ENCODE data around the gene CAPN7. TPM values are rescaled to one million over a fixed set of nuclear protein-coding genes. Genes with fewer than 3 reads are reported as not detected.
"Not testable (repeated sequence)": the region's sequence is repeated elsewhere in the genome, so short reads cannot be mapped to it uniquely, and the experiment has no call there.

CAPN7 gene
- total RNA-seq, 2 experiments from 2014 or later, result 22.2 to 27.5 TPM

DNA sequence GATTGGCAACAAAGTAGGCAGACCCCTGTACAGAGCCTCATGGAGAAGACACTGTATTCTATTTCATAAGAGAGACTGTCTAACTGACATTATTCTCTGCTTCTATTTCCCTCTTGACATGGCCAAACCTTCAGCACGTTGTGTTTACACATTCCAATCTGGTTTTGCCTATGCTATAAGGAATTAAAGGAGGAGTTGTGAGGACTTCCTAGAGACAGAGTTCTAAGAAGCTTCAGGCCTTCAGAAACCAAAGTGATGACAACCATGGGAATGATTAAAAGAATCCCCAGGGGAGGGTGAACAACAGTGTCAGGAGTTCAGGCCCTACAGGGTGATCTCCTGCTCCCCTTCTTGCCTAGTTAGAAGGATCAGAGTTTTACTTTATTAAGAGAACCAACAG is 44.9 kb upstream of the CAPN7 start:
- Mint-ChIP-seq H3K4me1 (ENCODE audit: low read depth) (peaks cover 7% of the 10 kb centered on the region), H3K36me3 (ENCODE audit: low read depth) (no peaks in the 10 kb centered on the region), H3K9me3 (peaks cover 5% of the 10 kb centered on the region), H3K27ac (no peak overlapping the region), H3K27me3 (peaks cover 10% of the 10 kb centered on the region), H3K4me3 (no peak overlapping the region)
- no peak for TF ChIP-seq CTCF (IDR thresholded peaks at IDR 0.05)
- POLR2A ChIA-PET, result no interaction called here
- intact Hi-C loops (cut with micrococcal nuclease), result no loop called here
- ATAC-seq (no peak), DNase-seq (no peak)
- CTCF ChIA-PET, result interaction anchor here (1.0 kb wide), 1 partner anchor 244 kb away, joined by 4 read pairs; no protein-coding TSS in a partner anchor

GRCh38 chr3:15163656-15164055 is 42.4 kb upstream of the CAPN7 start:
- not testable (repeated sequence) for H3K27ac Mint-ChIP-seq

GRCh38 chr3:15164340-15164739 is 41.7 kb upstream of the CAPN7 start:
- no peak overlapping the region for H3K27ac Mint-ChIP-seq
- DNase-seq, result no peak
- H3K36me3 Mint-ChIP-seq (ENCODE audit: low read depth), result no peaks in the 10 kb centered on the region
- no peaks in the 10 kb centered on the region for H3K27me3 Mint-ChIP-seq
- intact Hi-C loops (cut with micrococcal nuclease), result no loop called here
- no peak for TF ChIP-seq CTCF (IDR thresholded peaks at IDR 0.05)
- no peak for ATAC-seq
- no peak overlapping the region for H3K4me3 Mint-ChIP-seq
- ChIA-PET CTCF (interaction anchor here (1.2 kb wide), 1 partner anchor 39 kb away, joined by 5 read pairs; no protein-coding TSS in a partner anchor), POLR2A (interaction anchor here (1.0 kb wide), 1 partner anchor 10 kb away, joined by 3 read pairs; no protein-coding TSS in a partner anchor)
- peaks cover 7% of the 10 kb centered on the region for H3K4me1 Mint-ChIP-seq (ENCODE audit: low read depth)
- H3K9me3 Mint-ChIP-seq, result no peaks in the 10 kb centered on the region

More at GRCh38 chr3:15163656-15164055, 42.4 kb upstream of the CAPN7 start:
- H3K4me1 Mint-ChIP-seq (ENCODE audit: low read depth); ATAC-seq; H3K36me3 Mint-ChIP-seq (ENCODE audit: low read depth); CTCF ChIA-PET; DNase-seq; H3K9me3 Mint-ChIP-seq; intact Hi-C loops (cut with micrococcal nuclease); H3K27me3 Mint-ChIP-seq; H3K4me3 Mint-ChIP-seq; POLR2A ChIA-PET: not testable (repeated sequence)

DNA sequence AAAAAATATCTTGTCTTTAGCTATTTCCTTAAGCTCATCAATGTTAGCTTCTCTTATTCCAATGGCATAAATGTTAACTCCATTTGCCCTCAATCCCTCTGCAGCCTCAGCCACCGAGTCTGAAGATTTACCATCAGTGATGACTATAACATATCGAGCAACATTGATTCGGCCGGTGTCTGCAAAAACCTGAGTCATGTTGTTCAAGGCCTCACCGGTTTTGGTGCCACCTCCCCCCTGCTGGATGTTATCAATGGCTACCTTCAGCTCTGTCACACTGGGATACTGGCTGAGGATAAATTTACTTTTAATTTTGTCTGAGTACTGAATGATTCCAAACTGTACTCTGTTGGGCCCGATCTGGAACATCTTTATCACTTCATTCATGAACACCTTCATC is 41.0 kb upstream of the CAPN7 start:
- CTCF ChIA-PET, result interaction anchor here (1.2 kb wide), 1 partner anchor 38 kb away, joined by 5 read pairs; no protein-coding TSS in a partner anchor

DNA sequence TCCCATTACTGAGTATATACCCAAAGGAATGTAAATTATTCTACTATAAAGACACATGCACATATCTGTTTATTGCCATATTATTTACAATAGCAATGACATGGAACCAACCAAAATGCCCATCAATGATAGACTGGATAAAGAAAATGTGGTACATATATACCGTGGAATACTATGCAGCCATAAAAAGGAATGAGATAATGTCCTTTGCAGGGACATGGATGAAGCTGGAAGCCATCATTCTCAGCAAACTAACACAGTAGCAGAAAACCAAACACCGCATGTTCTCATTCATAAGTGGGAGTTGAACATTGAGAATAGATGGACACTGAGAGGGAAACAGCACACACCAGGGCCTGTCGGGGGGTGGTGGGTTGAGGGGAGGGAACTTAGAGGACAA is 39.7 kb upstream of the CAPN7 start:
- H3K36me3 Mint-ChIP-seq (ENCODE audit: low read depth); H3K4me1 Mint-ChIP-seq (ENCODE audit: low read depth); DNase-seq; intact Hi-C loops (cut with micrococcal nuclease); H3K27ac Mint-ChIP-seq; POLR2A ChIA-PET; ATAC-seq; H3K4me3 Mint-ChIP-seq; H3K27me3 Mint-ChIP-seq; H3K9me3 Mint-ChIP-seq: not testable (repeated sequence)
- CTCF ChIA-PET, result interaction anchor here (1.0 to 1.5 kb wide), 2 partner anchors 11 to 47 kb away, joined by 3 to 4 read pairs; no protein-coding TSS in a partner anchor

More for the DNA sequence above, 41.0 kb upstream of the CAPN7 start:
- POLR2A ChIA-PET, result interaction anchor here (0.5 to 1.0 kb wide), 2 partner anchors 9 to 50 kb away, joined by 3 read pairs; no protein-coding TSS in a partner anchor
- peaks cover under 1% of the 10 kb centered on the region for H3K4me1 Mint-ChIP-seq (ENCODE audit: low read depth)
- no peak for TF ChIP-seq CTCF (IDR thresholded peaks at IDR 0.05)
- no peak overlapping the region for H3K27ac Mint-ChIP-seq
- H3K27me3 Mint-ChIP-seq, result no peaks in the 10 kb centered on the region
- ATAC-seq, result no peak
- no peak for DNase-seq
- H3K36me3 Mint-ChIP-seq (ENCODE audit: low read depth), result no peaks in the 10 kb centered on the region
- H3K4me3 Mint-ChIP-seq, result no peak overlapping the region
- intact Hi-C loops (cut with micrococcal nuclease), result no loop called here
- H3K9me3 Mint-ChIP-seq, result no peaks in the 10 kb centered on the region

DNA sequence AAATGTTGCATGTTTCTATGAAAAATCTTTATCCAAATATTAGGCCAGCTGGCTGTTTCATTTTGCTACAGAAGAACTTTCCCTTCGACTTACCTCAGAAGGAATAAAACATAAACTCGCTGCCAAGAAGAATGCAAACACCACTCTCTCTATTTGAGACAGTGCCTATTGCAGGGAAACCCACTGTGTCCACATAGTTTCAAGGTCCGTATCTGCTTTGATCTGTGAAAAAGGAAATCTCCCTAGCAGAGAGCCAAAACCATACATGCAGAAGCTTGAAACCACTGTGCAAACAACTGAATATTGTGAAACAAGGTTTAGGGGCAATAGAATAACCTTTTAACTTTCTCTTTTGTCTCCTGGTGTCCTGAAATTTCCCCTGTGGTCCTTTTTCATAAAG is 35.0 kb upstream of the CAPN7 start:
- Mint-ChIP-seq H3K27ac (no peak overlapping the region), H3K36me3 (ENCODE audit: low read depth) (no peaks in the 10 kb centered on the region), H3K27me3 (peaks cover 15% of the 10 kb centered on the region), H3K9me3 (no peaks in the 10 kb centered on the region), H3K4me3 (no peak overlapping the region), H3K4me1 (ENCODE audit: low read depth) (no peaks in the 10 kb centered on the region)
- TF ChIP-seq CTCF (IDR thresholded peaks at IDR 0.05), result no peak
- ChIA-PET CTCF (interaction anchor here (0.6 to 1.8 kb wide), 3 partner anchors 63 to 97 kb away, joined by 3 to 6 read pairs (median 4); no protein-coding TSS in a partner anchor), POLR2A (interaction anchor here (0.9 kb wide), 1 partner anchor 35 kb away, joined by 3 read pairs; the partner anchor contains the start of gene CAPN7)
- ATAC-seq, result no peak
- intact Hi-C loops (cut with micrococcal nuclease), result no loop called here
- DNase-seq, result no peak

Measured in activated CD8-positive, alpha-beta T cell treated with anti-CD3 and anti-CD28 coated beads for 36 hours (primary cell).